Cardiac muscle cell (in vitro differentiated cells and primary cell): Measurements from ENCODE around the gene PIK3CA. TPM values are rescaled to one million over a fixed set of nuclear protein-coding genes. Genes with fewer than 3 reads are reported as not detected.
A peak's percentile ranks its signal among the peaks of the same experiment; 100 is the strongest.
"Not testable (repeated sequence)": the region's sequence is repeated elsewhere in the genome, so short reads cannot be mapped to it uniquely, and the experiment has no call there.

Source experiments
- DNase-seq, 2 donors: peaks; one replicate each; pipeline versions ENCODE4 v3.0.0 to v3.0.0-alpha.2; 2010 to 2017; ENCODE audit warnings: low read depth in 1 of 2, low spot score in 1 of 2
- H3K27ac ChIP-seq: fragments of 200-600 bp; sonication (generic); 2 replicates; pipeline ENCODE4 v1.5.1; 2016
- H3K27me3 ChIP-seq: fragments of 200-600 bp; sonication (generic); 2 replicates; pipeline ENCODE4 v1.6.0; 2016; ENCODE audit warnings: control low read depth
- H3K36me3 ChIP-seq: fragments of 200-600 bp; sonication (generic); 2 replicates; pipeline ENCODE4 v1.5.1; 2016; ENCODE audit warnings: control low read depth
- H3K4me1 ChIP-seq: fragments of 200-600 bp; sonication (generic); 2 replicates; pipeline ENCODE4 v1.8.1; 2017; ENCODE audit warnings: low read depth, mild to moderate bottlenecking, mixed run types
- H3K4me3 ChIP-seq: fragments of 200-600 bp; sonication (generic); 2 replicates; pipeline ENCODE4 v1.5.1; 2016; ENCODE audit warnings: mild to moderate bottlenecking
- H3K9me3 ChIP-seq: fragments of 200-600 bp; sonication (generic); 2 replicates; pipeline ENCODE4 v1.5.1; 2017; ENCODE audit warnings: low read depth, mild to moderate bottlenecking, control low read depth
- CTCF ChIP-seq: IDR thresholded peaks from 2 replicates; pipeline ENCODE4 v1.5.1; 2012; ENCODE audit warnings: low read depth, mild to moderate bottlenecking, low read length
- polyA plus RNA-seq: library from polyadenylated mRNA; unstranded; fragments of >200 nt; fragmentation: Nextera tagmentation; extraction: Ambion mirVana; gene quantifications from 2 replicates; pipeline ENCODE4 v1.2.1, GENCODE V29; 2016
- total RNA-seq: library from RNA; depleted of rRNA; stranded (reverse); fragments of >200 nt; gene quantifications from 2 replicates; pipeline ENCODE4 v1.2.3, GENCODE V29; 2016

Gene PIK3CA
- total and polyA plus RNA-seq, 2 experiments from 2014 or later: 6.1 to 13.0 TPM

DNA sequence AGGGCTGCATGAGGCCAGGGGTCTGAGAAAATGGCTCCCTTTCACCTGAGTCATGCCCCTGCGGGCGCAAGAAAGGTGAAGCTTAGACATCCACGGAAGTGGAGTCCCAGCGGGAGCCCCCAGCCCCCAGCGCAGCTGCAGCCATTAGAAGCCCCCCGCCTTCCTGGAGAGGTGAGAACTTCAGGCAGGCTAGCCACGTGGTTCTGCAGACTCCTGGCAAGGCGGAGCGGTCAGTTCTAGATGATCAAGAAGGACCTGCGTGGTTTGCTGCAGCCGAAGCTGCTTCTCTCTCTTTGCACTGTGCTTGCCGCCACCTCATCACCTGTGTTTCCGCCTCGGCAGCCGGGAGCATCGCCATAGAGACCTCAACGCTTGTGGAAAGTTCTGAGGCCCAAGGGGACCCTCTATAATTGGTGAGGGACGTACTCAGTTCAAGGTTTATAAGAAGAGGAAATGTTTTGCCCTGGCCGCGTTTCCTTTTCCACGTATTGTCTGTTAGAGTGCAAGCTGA lies 118.6 kb downstream of the PIK3CA start:
- Histone ChIP-seq H3K36me3 (no peaks in the 10 kb centered on the region), H3K9me3 (no peaks in the 10 kb centered on the region), H3K4me1 (peaks cover 5% of the 10 kb centered on the region), H3K27ac (no peak overlapping the region), H3K27me3 (no peaks in the 10 kb centered on the region), H3K4me3 (no peak overlapping the region)
- no peak for TF ChIP-seq CTCF
- DNase-seq: no peak

DNA sequence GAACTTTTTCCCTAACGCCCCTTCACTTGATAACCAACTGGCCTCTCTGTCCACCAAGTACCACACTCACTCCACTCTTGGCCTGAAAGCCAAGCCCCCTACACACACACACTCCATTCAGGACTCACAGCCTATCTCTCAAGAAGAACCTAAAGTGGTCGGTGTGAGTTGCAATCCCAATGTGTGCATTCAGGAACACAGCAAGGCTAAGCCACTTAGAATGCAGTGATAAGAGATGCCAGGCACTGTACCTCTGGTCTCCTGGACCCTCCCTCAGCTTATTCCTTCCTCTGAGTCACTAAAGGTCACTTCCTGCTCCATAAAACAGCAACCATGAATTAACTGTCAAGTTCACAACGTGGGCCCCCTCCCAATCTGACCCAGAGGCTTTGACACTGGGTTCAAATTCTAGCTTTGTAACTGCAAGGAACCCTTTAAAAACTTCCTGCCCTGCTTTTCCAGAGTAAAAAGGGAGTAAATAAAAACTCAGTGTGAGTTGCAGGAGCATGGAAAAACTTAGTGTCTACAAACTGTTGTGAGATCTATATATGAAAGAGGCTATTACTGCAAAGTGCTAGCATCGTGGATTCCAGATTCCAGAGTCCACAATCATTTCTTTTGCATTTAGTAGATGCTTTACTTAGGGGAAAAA lies 120.4 kb downstream of the PIK3CA start:
- H3K9me3 ChIP-seq: no peaks in the 10 kb centered on the region
- H3K4me1 ChIP-seq: peaks cover 5% of the 10 kb centered on the region
- H3K4me3 ChIP-seq: no peak overlapping the region
- no peak for TF ChIP-seq CTCF
- no peaks in the 10 kb centered on the region for H3K27me3 ChIP-seq
- peak in 1 of 2 donors; percentile 36 for DNase-seq
- H3K27ac ChIP-seq: peak overlapping the region; percentile 11
- H3K36me3 ChIP-seq: no peaks in the 10 kb centered on the region

DNA sequence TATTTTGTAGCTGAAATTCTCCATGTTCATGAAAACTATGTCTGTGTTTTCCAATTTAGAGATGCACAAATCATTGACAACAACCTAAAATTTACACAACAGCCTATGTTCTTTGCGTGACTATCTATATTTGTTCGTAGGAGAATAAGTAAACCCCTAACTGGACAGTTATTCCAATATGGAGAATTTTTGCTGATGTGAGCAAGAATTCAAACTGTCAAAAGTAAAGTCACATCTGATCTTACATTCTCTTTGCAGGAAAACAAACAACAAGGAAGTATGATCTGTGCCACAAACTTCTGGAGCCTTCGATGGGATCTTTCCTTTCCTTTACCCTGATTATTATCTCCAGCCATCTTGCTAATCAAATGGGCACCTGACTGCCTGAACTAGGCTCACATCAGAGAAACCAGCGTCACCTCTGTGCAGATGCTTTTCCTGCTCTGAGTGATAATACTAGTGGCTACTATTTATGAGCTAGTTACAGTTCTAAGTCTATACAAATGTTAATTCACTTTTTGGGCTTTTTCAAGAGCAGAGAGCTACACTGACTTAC lies 121.1 kb downstream of the PIK3CA start:
- no peak overlapping the region for H3K27ac ChIP-seq
- TF ChIP-seq CTCF: no peak

GRCh38 chr3:179272385-179272784 lies 124.2 kb downstream of the PIK3CA start:
- Histone ChIP-seq H3K36me3 (no peaks in the 10 kb centered on the region), H3K27me3 (no peaks in the 10 kb centered on the region), H3K9me3 (no peaks in the 10 kb centered on the region), H3K4me1 (peaks cover 5% of the 10 kb centered on the region), H3K27ac (no peak overlapping the region), H3K4me3 (no peak overlapping the region)
- TF ChIP-seq CTCF: peak; percentile 42
- DNase-seq: peak in 1 of 2 donors; percentile 25

More for the DNA sequence above, 121.1 kb downstream of the PIK3CA start:
- DNase-seq: no peak
- Histone ChIP-seq H3K4me1 (peaks cover 5% of the 10 kb centered on the region), H3K36me3 (no peaks in the 10 kb centered on the region), H3K27me3 (no peaks in the 10 kb centered on the region), H3K9me3 (no peaks in the 10 kb centered on the region), H3K4me3 (no peak overlapping the region)

GRCh38 chr3:179274434-179274833 lies 126.3 kb downstream of the PIK3CA start:
- not testable (repeated sequence) for H3K27ac ChIP-seq, H3K36me3 ChIP-seq, H3K9me3 ChIP-seq, H3K4me1 ChIP-seq, H3K4me3 ChIP-seq, DNase-seq, H3K27me3 ChIP-seq

DNA sequence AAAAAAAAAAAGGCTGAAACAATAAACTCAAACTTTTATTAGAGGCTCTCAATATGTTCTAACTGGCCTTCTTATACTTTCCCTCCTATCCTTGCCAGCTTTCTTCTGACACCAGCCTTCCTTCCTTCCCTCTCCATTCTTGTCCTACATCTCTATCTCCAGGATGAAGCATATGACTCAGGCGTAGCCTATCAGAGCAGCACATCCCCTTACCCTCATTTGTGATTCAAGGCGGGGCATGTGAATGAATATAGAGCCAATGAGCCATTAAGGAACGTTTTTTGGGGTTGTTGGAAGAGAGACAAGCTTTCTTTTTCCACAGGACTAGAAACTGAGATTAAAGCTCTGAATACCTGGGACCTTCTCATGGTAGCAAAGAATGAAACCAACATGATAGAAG lies 127.8 kb downstream of the PIK3CA start:
- no peak overlapping the region for H3K4me3 ChIP-seq
- DNase-seq: no peak
- H3K9me3 ChIP-seq: no peaks in the 10 kb centered on the region
- no peaks in the 10 kb centered on the region for H3K27me3 ChIP-seq
- no peaks in the 10 kb centered on the region for H3K4me1 ChIP-seq
- H3K27ac ChIP-seq: no peak overlapping the region
- no peak for TF ChIP-seq CTCF
- no peaks in the 10 kb centered on the region for H3K36me3 ChIP-seq
